H1 (cell line): Measurements from ENCODE around the gene AFF2. TPM values are rescaled to one million over a fixed set of nuclear protein-coding genes. Genes with fewer than 3 reads are reported as not detected.

Experiments
- CTCF ChIA-PET: fragments of 300-600 bp; sonication (Branson Sonifier 250); formaldehyde crosslinking; loops from one replicate; lab custom pipeline; 2021; ENCODE audit not compliant: partially characterized antibody; lab: Charles Lee
- POLR2A ChIA-PET: fragments of 300-600 bp; sonication (Branson Sonifier 250); formaldehyde crosslinking; loops from one replicate; lab custom pipeline; 2021; ENCODE audit warnings: inconsistent platforms; ENCODE audit not compliant: partially characterized antibody; lab: Charles Lee
- DNase-seq, 2 experiments: peaks; one replicate each; pipeline versions ENCODE4 v3.0.0 to v3.0.0-alpha.2; 2010 to 2022; ENCODE audit warnings: low spot score in 2 of 2, low read depth in 1 of 2, mixed read lengths in 1 of 2
- FAIRE-seq: peaks from 2 replicates; lab custom pipeline; 2011; peaks lifted over from hg19 to GRCh38; lab: Jason Lieb, UNC
- H2AFZ ChIP-seq: 2 replicates; pipeline ENCODE4 v1.8.1; 2012; ENCODE audit warnings: low read length, inconsistent platforms
- H2AK5ac ChIP-seq: 2 replicates; pipeline ENCODE4 v1.6.1; 2013; ENCODE audit warnings: low read depth, low read length
- H2BK120ac ChIP-seq: replicated peaks from 2 replicates; pipeline ENCODE3; 2013; ENCODE audit warnings: low read depth, low read length, inconsistent platforms
- H2BK12ac ChIP-seq: 2 replicates; pipeline ENCODE4 v1.6.1; 2013; ENCODE audit warnings: low read depth, low read length
- H2BK15ac ChIP-seq: 2 replicates; pipeline ENCODE4 v1.6.1; 2013; ENCODE audit warnings: low read length
- H2BK20ac ChIP-seq: 2 replicates; pipeline ENCODE4 v1.6.1; 2013; ENCODE audit warnings: low read length
- H2BK5ac ChIP-seq: 2 replicates; pipeline ENCODE4 v1.6.1; 2013; ENCODE audit warnings: low read depth, low read length
- H3K14ac ChIP-seq: 2 replicates; pipeline ENCODE4 v1.6.1; 2013; ENCODE audit warnings: inconsistent platforms; ENCODE audit not compliant: insufficient read length
- H3K18ac ChIP-seq: 2 replicates; pipeline ENCODE4 v1.6.1; 2013; ENCODE audit warnings: low read length; ENCODE audit errors: extremely low read depth
- H3K23ac ChIP-seq: 2 replicates; pipeline ENCODE4 v1.6.1; 2013; ENCODE audit warnings: inconsistent platforms; ENCODE audit not compliant: insufficient read length
- H3K23me2 ChIP-seq: 2 replicates; pipeline ENCODE4 v1.6.1; 2013; ENCODE audit warnings: low read depth, low read length
- H3K27ac ChIP-seq: 2 replicates; pipeline ENCODE4 v1.6.1; 2011; ENCODE audit warnings: low read depth, low read length, inconsistent platforms
- H3K27me3 ChIP-seq, 4 experiments: replicated peaks in 1 of 4; 1 replicate in 1 of 4; 2 replicates in 3 of 4; pipeline versions ENCODE4 v1.6.1 to v1.8.1; 2011 to 2013; ENCODE audit warnings: low read length in 3 of 4, mild to moderate bottlenecking in 3 of 4, inconsistent platforms in 2 of 4, mixed read lengths in 2 of 4, moderate library complexity in 1 of 4; ENCODE audit not compliant: control insufficient read depth in 3 of 4, insufficient read depth in 3 of 4; ENCODE audit errors: extremely low read depth in 1 of 4
- H3K36me3 ChIP-seq, 4 experiments: 2 replicates each; pipeline versions ENCODE4 v1.6.1 to v1.8.1; 2011 to 2013; ENCODE audit warnings: mild to moderate bottlenecking in 4 of 4, low read length in 3 of 4, moderate library complexity in 2 of 4, control low read depth in 1 of 4, inconsistent platforms in 1 of 4; ENCODE audit not compliant: insufficient read depth in 4 of 4, control insufficient read depth in 2 of 4
- H3K4ac ChIP-seq: replicated peaks from 2 replicates; pipeline ENCODE3; 2013; ENCODE audit warnings: low read length, low read depth, mixed read lengths, inconsistent platforms; ENCODE audit not compliant: insufficient read length
- H3K4me1 ChIP-seq, 4 experiments: replicated peaks in 1 of 4; 1 replicate in 1 of 4; 2 replicates in 3 of 4; pipeline versions ENCODE4 v1.6.1 to v1.8.1; 2011 to 2013; ENCODE audit warnings: low read length in 3 of 4, inconsistent platforms in 2 of 4, mixed read lengths in 1 of 4; ENCODE audit not compliant: insufficient read depth in 4 of 4, control insufficient read depth in 3 of 4
- H3K4me2 ChIP-seq, 2 experiments: 2 replicates each; pipeline versions ENCODE4 v1.6.1 to v1.8.1; 2011 to 2013; ENCODE audit warnings: low read depth in 2 of 2, low read length in 2 of 2, control low read depth in 1 of 2, inconsistent platforms in 1 of 2, mild to moderate bottlenecking in 1 of 2; ENCODE audit not compliant: insufficient read depth in 1 of 2
- H3K4me3 ChIP-seq, 4 experiments: fragments of 200-600, 300-600 bp in 1 of 4; sonication (generic), shearing (Covaris generic), sonication (Bioruptor Twin) in 1 of 4; 2 replicates each; pipeline versions ENCODE4 v1.5.1 to v1.8.1; 2011 to 2016; ENCODE audit warnings: low read length in 4 of 4, low read depth in 3 of 4, control low read depth in 2 of 4, inconsistent platforms in 2 of 4, mild to moderate bottlenecking in 2 of 4, mixed read lengths in 1 of 4, moderate library complexity in 1 of 4; ENCODE audit not compliant: insufficient read depth in 2 of 4; ENCODE audit errors: extremely low read depth in 1 of 4
- H3K56ac ChIP-seq: replicated peaks from 2 replicates; pipeline ENCODE3; 2013; ENCODE audit warnings: low read depth, mild to moderate bottlenecking, mixed read lengths, low read length, inconsistent platforms; ENCODE audit not compliant: insufficient read length
- H3K79me1 ChIP-seq: 2 replicates; pipeline ENCODE4 v1.6.1; 2013; ENCODE audit warnings: low read depth, low read length, control low read depth
- H3K79me2 ChIP-seq, 2 experiments: 2 replicates each; pipeline versions ENCODE4 v1.6.1 to v1.8.1; 2012 to 2013; ENCODE audit warnings: low read length in 2 of 2, mild to moderate bottlenecking in 2 of 2, inconsistent platforms in 1 of 2; ENCODE audit not compliant: insufficient read depth in 2 of 2, control insufficient read depth in 1 of 2
- H3K9ac ChIP-seq, 4 experiments: replicated peaks in 1 of 4; 1 replicate in 1 of 4; 2 replicates in 3 of 4; pipeline versions ENCODE4 v1.6.1 to v1.8.1; 2011 to 2013; ENCODE audit warnings: low read depth in 3 of 4, low read length in 3 of 4, control low read depth in 2 of 4, mild to moderate bottlenecking in 2 of 4, moderate library complexity in 2 of 4, inconsistent platforms in 1 of 4; ENCODE audit errors: extremely low read depth in 1 of 4
- H3K9me3 ChIP-seq, 2 experiments: 2 replicates each; pipeline versions ENCODE4 v1.6.1 to v1.8.1; 2012 to 2013; ENCODE audit warnings: mild to moderate bottlenecking in 2 of 2, moderate library complexity in 2 of 2, control low read depth in 1 of 2, inconsistent platforms in 1 of 2, low read depth in 1 of 2, low read length in 1 of 2, mixed read lengths in 1 of 2; ENCODE audit not compliant: insufficient read depth in 2 of 2
- H4K20me1 ChIP-seq, 2 experiments: replicated peaks in 1 of 2; 2 replicates each; pipeline versions ENCODE3 to v1.8.1; 2011 to 2013; ENCODE audit warnings: inconsistent platforms in 2 of 2, low read length in 2 of 2, mild to moderate bottlenecking in 1 of 2; ENCODE audit not compliant: insufficient read depth in 2 of 2, control insufficient read depth in 1 of 2
- H4K5ac ChIP-seq: 2 replicates; pipeline ENCODE4 v1.6.1; 2013; ENCODE audit warnings: low read length, low read depth, mixed read lengths, inconsistent platforms; ENCODE audit not compliant: insufficient read length
- H4K8ac ChIP-seq: 2 replicates; pipeline ENCODE4 v1.8.0; 2013; ENCODE audit warnings: mild to moderate bottlenecking, moderate library complexity, low read length, inconsistent platforms; ENCODE audit not compliant: insufficient read depth; ENCODE audit errors: extremely low read depth
- H4K91ac ChIP-seq: replicated peaks from 2 replicates; pipeline ENCODE3; 2013; ENCODE audit warnings: low read length, mixed read lengths, inconsistent platforms; ENCODE audit not compliant: insufficient read length
- CHD2 ChIP-seq: IDR thresholded peaks from 2 replicates; pipeline ENCODE4 v1.6.1; 2012; ENCODE audit warnings: low read length, improper control_type of control experiment
- WGBS, 2 experiments: shearing (Covaris generic) in 1 of 2; methylation state at CpG; one replicate each; pipeline versions ENCODE4 v1.1.6 to v1.1.7; 2013 to 2015; ENCODE audit warnings: low lambda C conversion rate in 2 of 2, mixed read lengths in 2 of 2, inconsistent platforms in 1 of 2, low coverage in 1 of 2, missing lambda C conversion rate in 1 of 2; ENCODE audit not compliant: insufficient replicate concordance in 2 of 2, insufficient coverage in 1 of 2, insufficient read length in 1 of 2; ENCODE audit errors: extremely low coverage in 1 of 2, missing lambda C conversion rate in 1 of 2; 5-methylcytosine and 5-hydroxymethylcytosine counted together
- polyA plus RNA-seq, 7 experiments: library from polyadenylated mRNA; depleted of rRNA in 3 of 7; stranded (reverse) in 5 of 7; unstranded in 2 of 7; fragments of >200 nt in 5 of 7; fragments of 200-250 nt in 2 of 7; gene quantifications; 1 replicate in 5 of 7; 2 replicates in 1 of 7; 4 replicates in 1 of 7; pipeline versions ENCODE4 v1.2.1 to v1.2.3, GENCODE V29; 2011 to 2013; ENCODE audit warnings: missing spikeins in 2 of 7, mixed read lengths in 2 of 7
- total RNA-seq: library from RNA; stranded (reverse); fragmentation: NEBNext Ultra II Directional; extraction: Animal tissue kit (Norgen Biotek cat#: 25700); gene quantifications from 2 replicates; pipeline ENCODE4 v1.2.1, GENCODE V29; 2021

AFF2 gene
- total and polyA plus RNA-seq, 2 of the 8 experiments (the other 6 are each of a cell fraction or from before 2014, with no cell fraction given), result 2.0 to 7.3 TPM

GRCh38 chrX:148700021-148700420, 199.6 kb downstream of the AFF2 start:
- Histone ChIP-seq H2BK120ac (no peak overlapping the region), H3K36me3 (no peaks in the 10 kb centered on the region), H4K8ac (no peak overlapping the region)
- 82% methylated on average over 2 of the region's 2 CpGs; no CpG with 5 or more reads in 1 of the 2 experiments for WGBS, 2 experiments
- no peak for TF ChIP-seq CHD2
- TF ChIP-seq, all 59 proteins: peak for 0
- H2BK12ac ChIP-seq, result no peak overlapping the region
- H3K4me3 ChIP-seq, result no peak overlapping the region
- H3K9ac ChIP-seq, result no peak overlapping the region
- no peak overlapping the region for H2AK5ac ChIP-seq
- H3K23me2 ChIP-seq, result no peaks in the 10 kb centered on the region
- H3K4me1 ChIP-seq, result peaks cover 0 to 3% (median 0%) of the 10 kb centered on the region in 4 experiments; a peak in 1 of 7 replicates
- DNase-seq, result no peak
- H3K27ac ChIP-seq, result no peak overlapping the region
- H3K79me2 ChIP-seq, result no peaks in the 10 kb centered on the region
- H4K91ac ChIP-seq, result no peak overlapping the region
- H3K79me1 ChIP-seq, result no peaks in the 10 kb centered on the region
- no peak overlapping the region for H3K4ac ChIP-seq
- no peaks in the 10 kb centered on the region for H3K27me3 ChIP-seq
- no peak overlapping the region for H2AFZ ChIP-seq
- H3K18ac ChIP-seq, result no peak overlapping the region
- H3K56ac ChIP-seq, result no peak overlapping the region
- no peak overlapping the region for H2BK5ac ChIP-seq
- CTCF ChIA-PET, result interaction anchor here (0.6 to 1.2 kb wide), 2 partner anchors 54 to 771 kb away, joined by 3 read pairs; no protein-coding TSS in a partner anchor
- POLR2A ChIA-PET, result no interaction called here
- H2BK20ac ChIP-seq, result no peak overlapping the region
- no peaks in the 10 kb centered on the region for H3K9me3 ChIP-seq
- H2BK15ac ChIP-seq, result no peak overlapping the region
- H3K4me2 ChIP-seq, result no peak overlapping the region
- no peak overlapping the region for H3K14ac ChIP-seq
- H4K20me1 ChIP-seq, result no peaks in the 10 kb centered on the region
- no peak for FAIRE-seq
- no peak overlapping the region for H4K5ac ChIP-seq
- no peak overlapping the region for H3K23ac ChIP-seq
